OCI-LY7 (cell line): ENCODE measurements around the gene C6orf120.

Experiments
- EZH2phosphoT487 ChIP-seq: fragments of 200-600 bp; sonication (generic); IDR thresholded peaks from 2 replicates; pipeline ENCODE4 v1.6.1; 2018; ENCODE audit warnings: low read depth, borderline replicate concordance, mild to moderate bottlenecking, mixed run types, antibody characterized with exemption, low read length, moderate library complexity, mixed read lengths
- TF ChIP-seq, protein P1 (sequence below): fragments of 200-600 bp; sonication (generic); conservative IDR thresholded peaks from 2 replicates; pipeline ENCODE4 v1.5.1; 2014; ENCODE audit warnings: mild to moderate bottlenecking, antibody characterized with exemption, low read length, moderate library complexity, mixed read lengths

DNA sequence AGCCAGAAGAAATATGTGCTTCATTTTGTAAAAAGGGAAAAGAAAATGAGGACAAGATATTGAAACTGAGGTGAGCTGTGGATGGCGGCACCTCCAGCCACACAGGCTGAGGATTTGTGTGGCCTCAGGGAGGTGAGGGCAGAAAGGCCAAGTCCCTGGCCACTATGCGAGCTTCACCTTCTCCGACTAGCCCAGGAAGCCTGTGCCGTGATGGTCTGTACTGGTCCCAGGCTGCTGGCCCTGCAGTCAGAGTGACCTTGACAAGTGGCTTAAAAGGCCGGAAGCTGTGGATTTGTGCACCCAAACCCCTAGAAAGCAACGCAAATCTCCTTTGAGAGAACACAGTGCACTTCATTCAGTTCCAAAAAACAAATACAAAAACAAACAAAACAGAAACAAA is 48.2 kb upstream of the C6orf120 start:
- TF ChIP-seq, protein P1, sequence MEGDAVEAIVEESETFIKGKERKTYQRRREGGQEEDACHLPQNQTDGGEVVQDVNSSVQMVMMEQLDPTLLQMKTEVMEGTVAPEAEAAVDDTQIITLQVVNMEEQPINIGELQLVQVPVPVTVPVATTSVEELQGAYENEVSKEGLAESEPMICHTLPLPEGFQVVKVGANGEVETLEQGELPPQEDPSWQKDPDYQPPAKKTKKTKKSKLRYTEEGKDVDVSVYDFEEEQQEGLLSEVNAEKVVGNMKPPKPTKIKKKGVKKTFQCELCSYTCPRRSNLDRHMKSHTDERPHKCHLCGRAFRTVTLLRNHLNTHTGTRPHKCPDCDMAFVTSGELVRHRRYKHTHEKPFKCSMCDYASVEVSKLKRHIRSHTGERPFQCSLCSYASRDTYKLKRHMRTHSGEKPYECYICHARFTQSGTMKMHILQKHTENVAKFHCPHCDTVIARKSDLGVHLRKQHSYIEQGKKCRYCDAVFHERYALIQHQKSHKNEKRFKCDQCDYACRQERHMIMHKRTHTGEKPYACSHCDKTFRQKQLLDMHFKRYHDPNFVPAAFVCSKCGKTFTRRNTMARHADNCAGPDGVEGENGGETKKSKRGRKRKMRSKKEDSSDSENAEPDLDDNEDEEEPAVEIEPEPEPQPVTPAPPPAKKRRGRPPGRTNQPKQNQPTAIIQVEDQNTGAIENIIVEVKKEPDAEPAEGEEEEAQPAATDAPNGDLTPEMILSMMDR: no peak
- TF ChIP-seq EZH2phosphoT487: no peak
